Activated CD8-positive, alpha-beta memory T cell treated with anti-CD3 and anti-CD28 coated beads, Interleukin-2, amount 50 U/mL, for 24 hours (primary cell): ENCODE results near the gene PCDH18.
"Not testable (repeated sequence)": the region's sequence is repeated elsewhere in the genome, so short reads cannot be mapped to it uniquely, and the experiment has no call there.

Source experiments
- DNase-seq: peaks from one replicate; pipeline ENCODE4 v3.0.0-alpha.2; 2020; ENCODE audit errors: extremely low read depth

PCDH18 gene

GRCh38 chr4:137531986-137532868 is at the start of gene PCDH18:
PCDH18 (minus strand) TSS chr4:137532494; CDS start chr4:137532088, 406 bp downstream.
- DNase-seq, result no peak

GRCh38 chr4:137576446-137576845 is 44.2 kb upstream of the PCDH18 start:
- DNase-seq, result no peak

- no peak for DNase-seq
These were observed 40.4 kb upstream of the PCDH18 start for GRCh38 chr4:137572647-137573046.

- no peak for DNase-seq
These were observed 39.9 kb upstream of the PCDH18 start for GRCh38 chr4:137572163-137572562.

GRCh38 chr4:137559801-137560200 is 27.5 kb upstream of the PCDH18 start:
- DNase-seq, result no peak

GRCh38 chr4:137558951-137559350 is 26.7 kb upstream of the PCDH18 start:
- DNase-seq, result no peak

GRCh38 chr4:137545461-137545861 is 13.2 kb upstream of the PCDH18 start:
- DNase-seq, result no peak

- no peak for DNase-seq
These were observed 11.4 kb upstream of the PCDH18 start for GRCh38 chr4:137543648-137544047.

- DNase-seq, result no peak
These were observed 10.9 kb upstream of the PCDH18 start for GRCh38 chr4:137543198-137543597.

- DNase-seq, result no peak
These were observed 9.8 kb upstream of the PCDH18 start for GRCh38 chr4:137541876-137542646.

GRCh38 chr4:137541181-137541580 is 8.9 kb upstream of the PCDH18 start:
- no peak for DNase-seq

- no peak for DNase-seq
These were observed 8.1 kb upstream of the PCDH18 start for GRCh38 chr4:137540356-137540755.

- DNase-seq, result no peak
These were observed 6.2 kb upstream of the PCDH18 start for GRCh38 chr4:137538526-137538925.

GRCh38 chr4:137537807-137538206 is 5.5 kb upstream of the PCDH18 start:
- not testable (repeated sequence) for DNase-seq

- no peak for DNase-seq
These were observed 4.7 kb upstream of the PCDH18 start for GRCh38 chr4:137536789-137537561.

- no peak for DNase-seq
These were observed 3.4 kb upstream of the PCDH18 start for GRCh38 chr4:137535718-137536117.

GRCh38 chr4:137534516-137534915 is 2.2 kb upstream of the PCDH18 start:
- no peak for DNase-seq

- no peak for DNase-seq
These were observed 1.6 kb upstream of the PCDH18 start for GRCh38 chr4:137533855-137534254.

GRCh38 chr4:137532869-137533236 is 559 bp upstream of the PCDH18 start:
- no peak for DNase-seq

- DNase-seq, result no peak
These were observed 917 bp downstream of the PCDH18 start for GRCh38 chr4:137531168-137531985.

GRCh38 chr4:137530176-137530575 is 2.1 kb downstream of the PCDH18 start:
- DNase-seq, result no peak
